Measurements from ENCODE around the gene ALDH1B1.
"Not testable (repeated sequence)": the region's sequence is repeated elsewhere in the genome, so short reads cannot be mapped to it uniquely, and the experiment has no call there.

ALDH1B1 gene

GRCh38 chr9:38399191-38399590, 6.7 kb downstream of the ALDH1B1 start:
- not testable (repeated sequence) for H2BK5ac ChIP-seq (ENCODE audit: low read length); H3K79me2 ChIP-seq (ENCODE audit: control insufficient read depth, insufficient read depth, low read length); H4K5ac ChIP-seq (ENCODE audit: low read length); H3K56ac ChIP-seq (ENCODE audit: low read length); H3K18ac ChIP-seq (ENCODE audit: low read length); H3K27ac ChIP-seq (ENCODE audit: low read depth, low read length); H2BK15ac ChIP-seq (replicated peaks; ENCODE audit: low read depth); H3K4me2 ChIP-seq (ENCODE audit: low read length); DNase-seq; H3K23ac ChIP-seq (ENCODE audit: low read length); H3K4me3 ChIP-seq (ENCODE audit: low read length); H2BK120ac ChIP-seq (ENCODE audit: low read depth, low read length); H3K27me3 ChIP-seq (ENCODE audit: insufficient read depth, low read length, poor library complexity); H2AK5ac ChIP-seq (ENCODE audit: low read length); H3K4me1 ChIP-seq (ENCODE audit: control insufficient read depth, low read depth, low read length); H3K36me3 ChIP-seq (ENCODE audit: control insufficient read depth, insufficient read depth, low read length); H3K4ac ChIP-seq (ENCODE audit: low read depth, low read length); H4K8ac ChIP-seq (ENCODE audit: low read depth, low read length); H3K9ac ChIP-seq (ENCODE audit: low read length)
- H3K79me1 ChIP-seq (ENCODE audit: low read length) = peaks cover 11% of the 10 kb centered on the region
- no CpG with 5 or more reads among the region's 1 CpG for WGBS (ENCODE audit: extremely low coverage, insufficient coverage, low lambda C conversion rate)

DNA sequence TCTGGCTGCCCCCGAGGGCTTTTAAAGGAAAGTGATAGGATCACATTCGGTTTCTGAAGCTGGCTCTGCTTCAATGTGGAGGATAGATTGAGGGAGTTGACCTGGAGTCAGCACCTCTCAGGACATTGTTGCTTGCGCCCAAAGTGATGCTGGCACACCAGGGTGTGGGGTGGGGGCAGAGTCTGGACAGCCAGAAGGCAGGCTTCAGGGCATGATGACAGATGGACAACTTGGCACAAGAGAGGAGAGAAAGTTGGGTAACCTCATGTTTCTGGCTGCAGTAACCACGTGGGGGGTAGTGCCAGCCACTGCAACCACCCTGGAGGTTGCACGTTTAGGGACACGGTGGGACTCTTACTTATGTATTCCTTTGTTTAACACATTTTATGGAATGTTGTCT, 9.5 kb downstream of the ALDH1B1 start:
- no peaks in the 10 kb centered on the region for H3K79me1 ChIP-seq (ENCODE audit: low read length)
- WGBS (ENCODE audit: extremely low coverage, insufficient coverage, low lambda C conversion rate) = no CpG with 5 or more reads among the region's 6 CpGs
- H3K27ac ChIP-seq (ENCODE audit: low read depth, low read length) = no peak overlapping the region
- no peak overlapping the region for H3K4me2 ChIP-seq (ENCODE audit: low read length)
- H3K36me3 ChIP-seq (ENCODE audit: control insufficient read depth, insufficient read depth, low read length) = no peaks in the 10 kb centered on the region
- H2BK120ac ChIP-seq (ENCODE audit: low read depth, low read length) = no peak overlapping the region
- no peak overlapping the region for H4K5ac ChIP-seq (ENCODE audit: low read length)
- no peaks in the 10 kb centered on the region for H3K79me2 ChIP-seq (ENCODE audit: control insufficient read depth, insufficient read depth, low read length)
- no peak overlapping the region for H2BK15ac ChIP-seq (replicated peaks; ENCODE audit: low read depth)
- no peak overlapping the region for H3K23ac ChIP-seq (ENCODE audit: low read length)
- H3K56ac ChIP-seq (ENCODE audit: low read length) = no peak overlapping the region
- no peak overlapping the region for H2AK5ac ChIP-seq (ENCODE audit: low read length)
- no peak overlapping the region for H3K18ac ChIP-seq (ENCODE audit: low read length)
- no peaks in the 10 kb centered on the region for H3K4me1 ChIP-seq (ENCODE audit: control insufficient read depth, low read depth, low read length)
- no peak overlapping the region for H2BK5ac ChIP-seq (ENCODE audit: low read length)
- no peak overlapping the region for H4K8ac ChIP-seq (ENCODE audit: low read depth, low read length)
- H3K4ac ChIP-seq (ENCODE audit: low read depth, low read length) = no peak overlapping the region
- H3K4me3 ChIP-seq (ENCODE audit: low read length) = no peak overlapping the region
- no peaks in the 10 kb centered on the region for H3K27me3 ChIP-seq (ENCODE audit: insufficient read depth, low read length, poor library complexity)
- H3K9ac ChIP-seq (ENCODE audit: low read length) = no peak overlapping the region
- no peak for DNase-seq

DNA sequence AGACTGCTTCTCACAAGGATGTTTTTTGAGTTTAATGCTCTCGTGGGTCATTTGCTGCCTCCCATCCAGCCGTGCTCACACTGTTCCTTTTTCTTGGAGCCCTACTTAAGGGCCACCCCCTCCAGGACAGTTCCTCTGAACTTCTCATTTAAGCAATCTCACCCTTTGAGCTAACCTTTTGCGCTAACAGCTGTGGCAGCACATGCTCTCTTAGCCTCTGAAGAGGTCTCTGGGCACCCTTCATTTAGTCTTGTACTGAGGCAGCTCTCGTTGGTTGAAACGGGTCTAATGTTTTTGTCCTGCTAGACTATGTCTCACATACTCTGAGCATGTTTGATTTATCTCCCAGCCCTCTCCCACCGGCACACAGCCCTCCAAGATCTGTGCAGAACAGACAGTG, 11.8 kb downstream of the ALDH1B1 start:
- Histone ChIP-seq H3K56ac (ENCODE audit: low read length) (no peak overlapping the region), H3K36me3 (ENCODE audit: control insufficient read depth, insufficient read depth, low read length) (no peaks in the 10 kb centered on the region), H2BK15ac (replicated peaks; ENCODE audit: low read depth) (no peak overlapping the region), H4K8ac (ENCODE audit: low read depth, low read length) (no peak overlapping the region), H3K27ac (ENCODE audit: low read depth, low read length) (no peak overlapping the region), H3K9ac (ENCODE audit: low read length) (no peak overlapping the region), H2BK5ac (ENCODE audit: low read length) (no peak overlapping the region), H4K5ac (ENCODE audit: low read length) (no peak overlapping the region), H3K79me1 (ENCODE audit: low read length) (no peaks in the 10 kb centered on the region), H2AK5ac (ENCODE audit: low read length) (no peak overlapping the region), H3K4me2 (ENCODE audit: low read length) (no peak overlapping the region), H3K79me2 (ENCODE audit: control insufficient read depth, insufficient read depth, low read length) (no peaks in the 10 kb centered on the region), H3K27me3 (ENCODE audit: insufficient read depth, low read length, poor library complexity) (no peaks in the 10 kb centered on the region), H2BK120ac (ENCODE audit: low read depth, low read length) (no peak overlapping the region), H3K23ac (ENCODE audit: low read length) (no peak overlapping the region), H3K4me1 (ENCODE audit: control insufficient read depth, low read depth, low read length) (no peaks in the 10 kb centered on the region), H3K18ac (ENCODE audit: low read length) (no peak overlapping the region), H3K4me3 (ENCODE audit: low read length) (no peak overlapping the region), H3K4ac (ENCODE audit: low read depth, low read length) (no peak overlapping the region)
- no peak for DNase-seq
- no CpG with 5 or more reads among the region's 6 CpGs for WGBS (ENCODE audit: extremely low coverage, insufficient coverage, low lambda C conversion rate)

DNA sequence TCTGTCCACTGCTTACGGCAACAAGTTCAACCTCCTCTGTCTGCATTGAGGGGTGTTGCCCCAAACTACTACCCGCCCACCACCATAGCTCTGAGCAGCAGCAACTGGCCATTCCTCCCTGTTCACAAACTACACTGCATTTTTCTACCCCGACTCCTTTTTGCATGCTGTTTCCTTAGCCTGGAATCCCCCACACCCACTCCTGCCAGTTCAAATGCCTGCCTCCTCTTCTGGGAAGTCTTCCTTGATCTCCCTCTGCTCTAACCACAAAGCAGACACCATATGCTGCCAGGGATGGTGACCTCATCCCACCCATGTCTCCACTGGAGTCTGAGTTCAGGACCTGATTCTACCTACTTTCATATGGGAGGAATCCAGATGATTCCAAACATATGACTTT, 13.3 kb downstream of the ALDH1B1 start:
- no peak overlapping the region for H2BK120ac ChIP-seq (ENCODE audit: low read depth, low read length)
- no peak overlapping the region for H3K4ac ChIP-seq (ENCODE audit: low read depth, low read length)
- H3K4me3 ChIP-seq (ENCODE audit: low read length) = no peak overlapping the region
- no peaks in the 10 kb centered on the region for H3K79me1 ChIP-seq (ENCODE audit: low read length)
- H2BK5ac ChIP-seq (ENCODE audit: low read length) = no peak overlapping the region
- H3K9ac ChIP-seq (ENCODE audit: low read length) = no peak overlapping the region
- no peaks in the 10 kb centered on the region for H3K79me2 ChIP-seq (ENCODE audit: control insufficient read depth, insufficient read depth, low read length)
- H4K5ac ChIP-seq (ENCODE audit: low read length) = no peak overlapping the region
- no peak overlapping the region for H2BK15ac ChIP-seq (replicated peaks; ENCODE audit: low read depth)
- no peak overlapping the region for H3K4me2 ChIP-seq (ENCODE audit: low read length)
- H4K8ac ChIP-seq (ENCODE audit: low read depth, low read length) = no peak overlapping the region
- DNase-seq = no peak
- no peak overlapping the region for H3K27ac ChIP-seq (ENCODE audit: low read depth, low read length)
- H3K56ac ChIP-seq (ENCODE audit: low read length) = peak overlapping the region; percentile 11
- no CpG with 5 or more reads among the region's 3 CpGs for WGBS (ENCODE audit: extremely low coverage, insufficient coverage, low lambda C conversion rate)
- H3K23ac ChIP-seq (ENCODE audit: low read length) = no peak overlapping the region
- no peak overlapping the region for H2AK5ac ChIP-seq (ENCODE audit: low read length)
- H3K36me3 ChIP-seq (ENCODE audit: control insufficient read depth, insufficient read depth, low read length) = no peaks in the 10 kb centered on the region
- no peaks in the 10 kb centered on the region for H3K4me1 ChIP-seq (ENCODE audit: control insufficient read depth, low read depth, low read length)
- H3K27me3 ChIP-seq (ENCODE audit: insufficient read depth, low read length, poor library complexity) = no peaks in the 10 kb centered on the region
- no peak overlapping the region for H3K18ac ChIP-seq (ENCODE audit: low read length)

GRCh38 chr9:38406476-38407186, 14.1 kb downstream of the ALDH1B1 start:
- Histone ChIP-seq H3K4me3 (ENCODE audit: low read length) (no peak overlapping the region), H3K79me2 (ENCODE audit: control insufficient read depth, insufficient read depth, low read length) (no peaks in the 10 kb centered on the region), H3K27me3 (ENCODE audit: insufficient read depth, low read length, poor library complexity) (no peaks in the 10 kb centered on the region), H3K56ac (ENCODE audit: low read length) (no peak overlapping the region), H3K4me2 (ENCODE audit: low read length) (no peak overlapping the region), H4K8ac (ENCODE audit: low read depth, low read length) (no peak overlapping the region), H3K18ac (ENCODE audit: low read length) (no peak overlapping the region), H2BK120ac (ENCODE audit: low read depth, low read length) (no peak overlapping the region), H3K23ac (ENCODE audit: low read length) (no peak overlapping the region), H3K4me1 (ENCODE audit: control insufficient read depth, low read depth, low read length) (no peaks in the 10 kb centered on the region), H3K4ac (ENCODE audit: low read depth, low read length) (no peak overlapping the region), H3K79me1 (ENCODE audit: low read length) (no peaks in the 10 kb centered on the region), H2BK5ac (ENCODE audit: low read length) (no peak overlapping the region), H2BK15ac (replicated peaks; ENCODE audit: low read depth) (no peak overlapping the region), H4K5ac (ENCODE audit: low read length) (no peak overlapping the region), H3K36me3 (ENCODE audit: control insufficient read depth, insufficient read depth, low read length) (no peaks in the 10 kb centered on the region), H2AK5ac (ENCODE audit: low read length) (no peak overlapping the region), H3K9ac (ENCODE audit: low read length) (no peak overlapping the region), H3K27ac (ENCODE audit: low read depth, low read length) (no peak overlapping the region)
- no CpG with 5 or more reads among the region's 9 CpGs for WGBS (ENCODE audit: extremely low coverage, insufficient coverage, low lambda C conversion rate)
- DNase-seq = no peak

DNA sequence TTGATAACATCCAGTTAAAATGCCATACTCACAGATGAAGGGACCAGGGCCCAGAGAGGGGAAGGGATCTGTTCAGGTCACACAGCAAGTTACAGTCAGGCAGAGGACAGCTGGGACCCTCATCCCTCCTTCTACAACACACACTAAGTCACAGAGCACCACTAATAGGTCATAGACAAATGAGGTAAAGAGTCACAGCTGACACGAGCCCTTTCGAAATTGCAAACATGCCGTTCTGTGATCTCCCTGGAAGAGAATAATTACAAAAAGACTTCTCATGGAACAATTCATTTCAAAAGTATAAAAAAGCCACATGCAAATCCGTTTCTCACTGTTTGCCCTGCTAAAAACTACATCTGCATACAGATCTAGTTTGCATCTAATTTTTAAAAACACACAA, 16.2 kb downstream of the ALDH1B1 start:
- Histone ChIP-seq H3K4me3 (ENCODE audit: low read length) (no peak overlapping the region), H2BK15ac (replicated peaks; ENCODE audit: low read depth) (no peak overlapping the region), H3K36me3 (ENCODE audit: control insufficient read depth, insufficient read depth, low read length) (no peaks in the 10 kb centered on the region), H3K9ac (ENCODE audit: low read length) (no peak overlapping the region), H2BK120ac (ENCODE audit: low read depth, low read length) (no peak overlapping the region), H2AK5ac (ENCODE audit: low read length) (no peak overlapping the region), H3K56ac (ENCODE audit: low read length) (no peak overlapping the region), H3K18ac (ENCODE audit: low read length) (no peak overlapping the region), H3K4me1 (ENCODE audit: control insufficient read depth, low read depth, low read length) (no peaks in the 10 kb centered on the region), H3K27ac (ENCODE audit: low read depth, low read length) (no peak overlapping the region), H4K8ac (ENCODE audit: low read depth, low read length) (no peak overlapping the region), H3K27me3 (ENCODE audit: insufficient read depth, low read length, poor library complexity) (no peaks in the 10 kb centered on the region), H2BK5ac (ENCODE audit: low read length) (no peak overlapping the region), H3K79me2 (ENCODE audit: control insufficient read depth, insufficient read depth, low read length) (no peaks in the 10 kb centered on the region), H3K79me1 (ENCODE audit: low read length) (no peaks in the 10 kb centered on the region), H4K5ac (ENCODE audit: low read length) (no peak overlapping the region), H3K4ac (ENCODE audit: low read depth, low read length) (no peak overlapping the region), H3K4me2 (ENCODE audit: low read length) (no peak overlapping the region), H3K23ac (ENCODE audit: low read length) (no peak overlapping the region)
- no CpG with 5 or more reads among the region's 4 CpGs for WGBS (ENCODE audit: extremely low coverage, insufficient coverage, low lambda C conversion rate)
- DNase-seq = no peak
